Measurements from ENCODE around the gene CLEC4C.
"Not testable (repeated sequence)": the region's sequence is repeated elsewhere in the genome, so short reads cannot be mapped to it uniquely, and the experiment has no call there.

Gene CLEC4C

DNA sequence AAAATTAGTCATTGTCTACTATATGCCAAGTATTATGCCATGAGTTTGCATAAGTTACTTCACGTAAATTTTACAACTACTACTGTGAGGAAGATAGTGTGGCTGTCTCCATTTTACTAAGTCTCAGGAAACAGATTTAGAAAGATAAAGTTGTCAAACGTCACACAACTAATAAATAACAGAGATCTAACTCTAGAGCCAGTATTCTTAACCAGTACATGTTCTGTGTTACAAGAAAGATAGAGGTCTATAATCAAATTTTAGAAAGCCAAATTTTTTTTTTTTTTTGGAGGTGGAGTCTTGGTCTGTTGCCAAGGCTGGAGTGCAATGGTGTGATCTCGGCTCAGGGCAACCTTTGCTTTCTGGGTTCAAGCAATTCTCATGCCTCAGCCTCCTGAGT is 14.2 kb downstream of the CLEC4C start:
- no peak overlapping the region for H3K27ac ChIP-seq (ENCODE audit: extremely low read depth, low read depth, low read length)
- H3K4me1 ChIP-seq (ENCODE audit: control insufficient read depth, insufficient read depth, low read length): no peaks in the 10 kb centered on the region
- no peaks in the 10 kb centered on the region for H3K36me3 ChIP-seq (ENCODE audit: control insufficient read depth in 2 of 2, insufficient read depth in 1 of 2, low read length in 2 of 2)
- CTCF ChIA-PET: interaction anchor here (0.6 kb wide), 1 partner anchor 17 kb away, joined by 5 read pairs; no protein-coding TSS in a partner anchor
- TF ChIP-seq ZNF16 (tag by site-specific recombination; IDR thresholded peaks at IDR 0.05; ENCODE audit: low read depth) (no peak), ZNF580 (tag by site-specific recombination; IDR thresholded peaks at IDR 0.05) (no peak), RBAK (tag by site-specific recombination; IDR thresholded peaks at IDR 0.05) (no peak)
- TF ChIP-seq, protein P1, sequence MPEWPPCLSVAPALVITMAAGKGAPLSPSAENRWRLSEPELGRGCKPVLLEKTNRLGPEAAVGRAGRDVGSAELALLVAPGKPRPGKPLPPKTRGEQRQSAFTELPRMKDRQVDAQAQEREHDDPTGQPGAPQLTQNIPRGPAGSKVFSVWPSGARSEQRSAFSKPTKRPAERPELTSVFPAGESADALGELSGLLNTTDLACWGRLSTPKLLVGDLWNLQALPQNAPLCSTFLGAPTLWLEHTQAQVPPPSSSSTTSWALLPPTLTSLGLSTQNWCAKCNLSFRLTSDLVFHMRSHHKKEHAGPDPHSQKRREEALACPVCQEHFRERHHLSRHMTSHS (tag by site-specific recombination; IDR thresholded peaks at IDR 0.05): no peak
- POLR2A ChIA-PET: no interaction called here
- H3K4me3 ChIP-seq (ENCODE audit: low read depth, low read length): no peak overlapping the region
- no peaks in the 10 kb centered on the region for H3K9me3 ChIP-seq (ENCODE audit: control insufficient read depth, insufficient read depth, low read depth, low read length)

DNA sequence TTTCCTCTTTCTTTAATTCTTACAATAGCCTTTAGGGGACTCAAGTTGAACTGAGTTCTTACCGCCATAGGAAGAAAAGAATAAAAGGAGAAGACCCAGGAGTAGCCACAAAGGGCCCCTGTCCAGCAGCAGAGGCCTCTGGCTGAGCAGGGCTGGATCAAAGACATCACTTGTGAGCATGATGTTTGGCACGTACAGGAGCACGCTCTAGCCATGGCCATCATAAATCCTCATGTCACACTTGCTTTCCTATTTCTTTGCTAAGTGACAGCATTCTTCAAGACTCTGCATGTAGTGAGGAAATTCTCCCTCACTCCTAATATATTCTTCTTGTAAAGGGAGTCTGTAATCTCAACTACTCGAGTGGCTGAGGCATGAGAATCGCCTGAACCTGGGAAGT is 15.7 kb downstream of the CLEC4C start:
- no peaks in the 10 kb centered on the region for H3K36me3 ChIP-seq (ENCODE audit: control insufficient read depth in 2 of 2, insufficient read depth in 1 of 2, low read length in 2 of 2)
- no peak for TF ChIP-seq KLF7 (tag by site-specific recombination; IDR thresholded peaks at IDR 0.05; ENCODE audit: borderline replicate concordance)
- TF ChIP-seq, protein P2, sequence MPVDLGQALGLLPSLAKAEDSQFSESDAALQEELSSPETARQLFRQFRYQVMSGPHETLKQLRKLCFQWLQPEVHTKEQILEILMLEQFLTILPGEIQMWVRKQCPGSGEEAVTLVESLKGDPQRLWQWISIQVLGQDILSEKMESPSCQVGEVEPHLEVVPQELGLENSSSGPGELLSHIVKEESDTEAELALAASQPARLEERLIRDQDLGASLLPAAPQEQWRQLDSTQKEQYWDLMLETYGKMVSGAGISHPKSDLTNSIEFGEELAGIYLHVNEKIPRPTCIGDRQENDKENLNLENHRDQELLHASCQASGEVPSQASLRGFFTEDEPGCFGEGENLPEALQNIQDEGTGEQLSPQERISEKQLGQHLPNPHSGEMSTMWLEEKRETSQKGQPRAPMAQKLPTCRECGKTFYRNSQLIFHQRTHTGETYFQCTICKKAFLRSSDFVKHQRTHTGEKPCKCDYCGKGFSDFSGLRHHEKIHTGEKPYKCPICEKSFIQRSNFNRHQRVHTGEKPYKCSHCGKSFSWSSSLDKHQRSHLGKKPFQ (tag by site-specific recombination; IDR thresholded peaks at IDR 0.05): no peak
- no peak for TF ChIP-seq ZBTB49 (tag by site-specific recombination; IDR thresholded peaks at IDR 0.05; ENCODE audit: low read depth)
- no peak for TF ChIP-seq SP7 (tag by site-specific recombination; IDR thresholded peaks at IDR 0.05)
- no peak for TF ChIP-seq ZNF223 (tag by site-specific recombination; IDR thresholded peaks at IDR 0.05)
- TF ChIP-seq, protein P3, sequence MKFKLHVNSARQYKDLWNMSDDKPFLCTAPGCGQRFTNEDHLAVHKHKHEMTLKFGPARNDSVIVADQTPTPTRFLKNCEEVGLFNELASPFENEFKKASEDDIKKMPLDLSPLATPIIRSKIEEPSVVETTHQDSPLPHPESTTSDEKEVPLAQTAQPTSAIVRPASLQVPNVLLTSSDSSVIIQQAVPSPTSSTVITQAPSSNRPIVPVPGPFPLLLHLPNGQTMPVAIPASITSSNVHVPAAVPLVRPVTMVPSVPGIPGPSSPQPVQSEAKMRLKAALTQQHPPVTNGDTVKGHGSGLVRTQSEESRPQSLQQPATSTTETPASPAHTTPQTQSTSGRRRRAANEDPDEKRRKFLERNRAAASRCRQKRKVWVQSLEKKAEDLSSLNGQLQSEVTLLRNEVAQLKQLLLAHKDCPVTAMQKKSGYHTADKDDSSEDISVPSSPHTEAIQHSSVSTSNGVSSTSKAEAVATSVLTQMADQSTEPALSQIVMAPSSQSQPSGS (tag by site-specific recombination; IDR thresholded peaks at IDR 0.05; ENCODE audit: low read depth): no peak
- TF ChIP-seq ZNF416 (tag by site-specific recombination; IDR thresholded peaks at IDR 0.05): no peak
- TF ChIP-seq ZNF776 (tag by site-specific recombination; IDR thresholded peaks at IDR 0.05; ENCODE audit: borderline replicate concordance): no peak
- no peak for TF ChIP-seq ZNF544 (tag by site-specific recombination; IDR thresholded peaks at IDR 0.05)
- TF ChIP-seq ZNF2 (tag by site-specific recombination; IDR thresholded peaks at IDR 0.05): no peak
- no peak for TF ChIP-seq PBX3 (CRISPR knock-in tag; IDR thresholded peaks at IDR 0.05)
- no peak for TF ChIP-seq ZNF148 (tag by site-specific recombination; IDR thresholded peaks at IDR 0.05; ENCODE audit: borderline replicate concordance)
- TF ChIP-seq, protein P4, sequence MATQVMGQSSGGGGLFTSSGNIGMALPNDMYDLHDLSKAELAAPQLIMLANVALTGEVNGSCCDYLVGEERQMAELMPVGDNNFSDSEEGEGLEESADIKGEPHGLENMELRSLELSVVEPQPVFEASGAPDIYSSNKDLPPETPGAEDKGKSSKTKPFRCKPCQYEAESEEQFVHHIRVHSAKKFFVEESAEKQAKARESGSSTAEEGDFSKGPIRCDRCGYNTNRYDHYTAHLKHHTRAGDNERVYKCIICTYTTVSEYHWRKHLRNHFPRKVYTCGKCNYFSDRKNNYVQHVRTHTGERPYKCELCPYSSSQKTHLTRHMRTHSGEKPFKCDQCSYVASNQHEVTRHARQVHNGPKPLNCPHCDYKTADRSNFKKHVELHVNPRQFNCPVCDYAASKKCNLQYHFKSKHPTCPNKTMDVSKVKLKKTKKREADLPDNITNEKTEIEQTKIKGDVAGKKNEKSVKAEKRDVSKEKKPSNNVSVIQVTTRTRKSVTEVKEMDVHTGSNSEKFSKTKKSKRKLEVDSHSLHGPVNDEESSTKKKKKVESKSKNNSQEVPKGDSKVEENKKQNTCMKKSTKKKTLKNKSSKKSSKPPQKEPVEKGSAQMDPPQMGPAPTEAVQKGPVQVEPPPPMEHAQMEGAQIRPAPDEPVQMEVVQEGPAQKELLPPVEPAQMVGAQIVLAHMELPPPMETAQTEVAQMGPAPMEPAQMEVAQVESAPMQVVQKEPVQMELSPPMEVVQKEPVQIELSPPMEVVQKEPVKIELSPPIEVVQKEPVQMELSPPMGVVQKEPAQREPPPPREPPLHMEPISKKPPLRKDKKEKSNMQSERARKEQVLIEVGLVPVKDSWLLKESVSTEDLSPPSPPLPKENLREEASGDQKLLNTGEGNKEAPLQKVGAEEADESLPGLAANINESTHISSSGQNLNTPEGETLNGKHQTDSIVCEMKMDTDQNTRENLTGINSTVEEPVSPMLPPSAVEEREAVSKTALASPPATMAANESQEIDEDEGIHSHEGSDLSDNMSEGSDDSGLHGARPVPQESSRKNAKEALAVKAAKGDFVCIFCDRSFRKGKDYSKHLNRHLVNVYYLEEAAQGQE (tag by site-specific recombination; IDR thresholded peaks at IDR 0.05): no peak
- no peaks in the 10 kb centered on the region for H3K4me1 ChIP-seq (ENCODE audit: control insufficient read depth, insufficient read depth, low read length)
- no peak overlapping the region for H3K4me3 ChIP-seq (ENCODE audit: low read depth, low read length)
- CTCF ChIA-PET: no interaction called here
- no peak overlapping the region for H3K27ac ChIP-seq (ENCODE audit: extremely low read depth, low read depth, low read length)
- H3K9me3 ChIP-seq (ENCODE audit: control insufficient read depth, insufficient read depth, low read depth, low read length): no peaks in the 10 kb centered on the region
- POLR2A ChIA-PET: no interaction called here

GRCh38 chr12:7730984-7731383 is 16.2 kb downstream of the CLEC4C start:
- CTCF ChIA-PET; H3K27ac ChIP-seq (ENCODE audit: extremely low read depth, low read depth, low read length); POLR2A ChIA-PET; H3K4me3 ChIP-seq (ENCODE audit: low read depth, low read length); H3K4me1 ChIP-seq (ENCODE audit: control insufficient read depth, insufficient read depth, low read length); H3K9me3 ChIP-seq (ENCODE audit: control insufficient read depth, insufficient read depth, low read depth, low read length); H3K36me3 ChIP-seq (ENCODE audit: control insufficient read depth in 2 of 2, insufficient read depth in 1 of 2, low read length in 2 of 2): not testable (repeated sequence)

Data from HEK293 (cell line).